ENCODE measurements around the gene PABPC1L. TPM values are rescaled to one million over a fixed set of nuclear protein-coding genes. Genes with fewer than 3 reads are reported as not detected.
A peak's percentile ranks its signal among the peaks of the same experiment; 100 is the strongest.

Gene PABPC1L
- total and polyA plus RNA-seq, 2 of the 13 experiments (the other 11 are each of a cell fraction or from before 2014, with no cell fraction given): 30.8 to 252 TPM

- TF ChIP-seq IKZF5 (CRISPR knock-in tag; IDR thresholded peaks at IDR 0.05): peak; percentile 76
- TF ChIP-seq ZNF513 (CRISPR knock-in tag; conservative IDR thresholded peaks at IDR 0.05): no peak
- peak; percentile 21; the same call in 1 of the 2 replicates for TF ChIP-seq NR2C2 (CRISPR knock-in tag; IDR thresholded peaks at IDR 0.05; ENCODE audit: borderline replicate concordance)
- peak; percentile 91 for TF ChIP-seq LCORL (IDR thresholded peaks at IDR 0.05)
- TF ChIP-seq LCORL (CRISPR knock-in tag; IDR thresholded peaks at IDR 0.05): peak; percentile 96
- TF ChIP-seq ZNF256 (CRISPR knock-in tag; conservative IDR thresholded peaks at IDR 0.05): 0 out of 2 replicates have a peak, but pooled peaks have one; percentile 28
- TF ChIP-seq ZBTB14 (CRISPR knock-in tag; IDR thresholded peaks at IDR 0.05): 0 out of 2 replicates have a peak, but pooled peaks have one; percentile 39
- TF ChIP-seq AHR (CRISPR knock-in tag; IDR thresholded peaks at IDR 0.05): no peak
- no peak; the same call in 1 of the 2 replicates for TF ChIP-seq FOXO1 (CRISPR knock-in tag; IDR thresholded peaks at IDR 0.05)
- no peak for TF ChIP-seq PAX8 (CRISPR knock-in tag; IDR thresholded peaks at IDR 0.05; ENCODE audit: borderline replicate concordance)
- no peak for TF ChIP-seq TEAD2 (CRISPR knock-in tag; IDR thresholded peaks at IDR 0.05)
- TF ChIP-seq ZNF768 (CRISPR knock-in tag; IDR thresholded peaks at IDR 0.05): 0 out of 2 replicates have a peak, but pooled peaks have one; percentile 29
- TF ChIP-seq ZNF703 (CRISPR knock-in tag; IDR thresholded peaks at IDR 0.05; ENCODE audit: borderline replicate concordance): no peak
- 0 out of 2 replicates have a peak, but pooled peaks have one; percentile 51 for TF ChIP-seq ZBTB34 (CRISPR knock-in tag; IDR thresholded peaks at IDR 0.05)
- TF ChIP-seq TAF1 (CRISPR knock-in tag; IDR thresholded peaks at IDR 0.05): peak; percentile 60; the same call in 1 of the 2 replicates
- no peak for TF ChIP-seq SSRP1 (CRISPR knock-in tag; IDR thresholded peaks at IDR 0.05)
- no peak for TF ChIP-seq ZFAT (CRISPR knock-in tag; conservative IDR thresholded peaks at IDR 0.05)
- TF ChIP-seq BRD4 (CRISPR knock-in tag; IDR thresholded peaks at IDR 0.05): 0 out of 2 replicates have a peak, but pooled peaks have one; percentile 74
- TF ChIP-seq SOX13 (IDR thresholded peaks at IDR 0.05): no peak
- TF ChIP-seq SOX13 (CRISPR knock-in tag; conservative IDR thresholded peaks at IDR 0.05 in 1 of 2, IDR thresholded peaks at IDR 0.05 in 1 of 2): peak in 1 of 2 experiments; percentile 25; a peak in 2 of 4 replicates
- peak; percentile 93 for TF ChIP-seq ZNF414 (CRISPR knock-in tag; IDR thresholded peaks at IDR 0.05)
- 0 out of 2 replicates have a peak, but pooled peaks have one; percentile 63 for TF ChIP-seq ZNF12 (CRISPR knock-in tag; IDR thresholded peaks at IDR 0.05)
- no peak for TF ChIP-seq NFIB (CRISPR knock-in tag; IDR thresholded peaks at IDR 0.05; ENCODE audit: borderline replicate concordance)
- TF ChIP-seq ELF1 (CRISPR knock-in tag; IDR thresholded peaks at IDR 0.05): peak; percentile 45; the same call in 1 of the 2 replicates
- no peak for TF ChIP-seq NPAS2 (CRISPR knock-in tag; IDR thresholded peaks at IDR 0.05; ENCODE audit: borderline replicate concordance)
Observed at GRCh38 chr20:44911264-44911921, 1.5 kb downstream of the PABPC1L start (continued).

Data from HepG2 (cell line).